Trophoblast cell (in vitro differentiated cells and primary cell): ENCODE results near the gene PLA2G4A.
A peak's percentile ranks its signal among the peaks of the same experiment; 100 is the strongest.

Experiments
- DNase-seq, 2 donors: peaks; one replicate each; pipeline ENCODE4 v3.0.0-alpha.2; 2016
- H2AFZ ChIP-seq: 2 replicates; pipeline ENCODE4 v1.6.1; 2013; ENCODE audit warnings: low read length, moderate library complexity, mild to moderate bottlenecking; ENCODE audit not compliant: insufficient read depth, poor library complexity
- H2AK5ac ChIP-seq: 2 replicates; pipeline ENCODE4 v1.6.1; 2013; ENCODE audit warnings: mild to moderate bottlenecking, low read length
- H2BK120ac ChIP-seq: 2 replicates; pipeline ENCODE4 v1.6.1; 2013; ENCODE audit warnings: low read length, mild to moderate bottlenecking, moderate library complexity; ENCODE audit not compliant: insufficient read depth, poor library complexity
- H2BK12ac ChIP-seq: 2 replicates; pipeline ENCODE4 v1.6.1; 2013; ENCODE audit warnings: mild to moderate bottlenecking, low read length, moderate library complexity
- H2BK5ac ChIP-seq: 2 replicates; pipeline ENCODE4 v1.6.1; 2013; ENCODE audit warnings: low read length, low read depth, moderate library complexity, mild to moderate bottlenecking; ENCODE audit not compliant: poor library complexity
- H3K14ac ChIP-seq: 2 replicates; pipeline ENCODE4 v1.6.1; 2013; ENCODE audit warnings: mild to moderate bottlenecking, low read length
- H3K18ac ChIP-seq: 2 replicates; pipeline ENCODE4 v1.6.1; 2013; ENCODE audit warnings: mild to moderate bottlenecking, low read length
- H3K23ac ChIP-seq: 2 replicates; pipeline ENCODE4 v1.6.1; 2013; ENCODE audit warnings: low read length
- H3K27ac ChIP-seq: 2 replicates; pipeline ENCODE4 v1.5.1; 2013; ENCODE audit warnings: low read depth, mild to moderate bottlenecking, inconsistent platforms, low read length, moderate library complexity
- H3K27me3 ChIP-seq: 2 replicates; pipeline ENCODE4 v1.6.1; 2013; ENCODE audit warnings: inconsistent platforms, mild to moderate bottlenecking, low read length, moderate library complexity; ENCODE audit not compliant: insufficient read depth
- H3K36me3 ChIP-seq, 2 experiments: 1 replicate in 1 of 2; 2 replicates in 1 of 2; pipeline ENCODE4 v1.6.1; 2013; ENCODE audit warnings: low read length in 2 of 2, mild to moderate bottlenecking in 2 of 2, moderate library complexity in 1 of 2; ENCODE audit not compliant: insufficient read depth in 2 of 2, control insufficient read depth in 1 of 2
- H3K4ac ChIP-seq: 2 replicates; pipeline ENCODE4 v1.6.1; 2013; ENCODE audit warnings: low read depth, mild to moderate bottlenecking, low read length, moderate library complexity
- H3K4me1 ChIP-seq, 2 experiments: 1 replicate in 1 of 2; 2 replicates in 1 of 2; pipeline ENCODE4 v1.6.1; 2013; ENCODE audit warnings: low read length in 2 of 2, mild to moderate bottlenecking in 2 of 2, moderate library complexity in 1 of 2; ENCODE audit not compliant: insufficient read depth in 2 of 2, control insufficient read depth in 1 of 2
- H3K4me2 ChIP-seq: 2 replicates; pipeline ENCODE4 v1.6.1; 2013; ENCODE audit warnings: inconsistent platforms, mild to moderate bottlenecking, low read length, moderate library complexity
- H3K4me3 ChIP-seq: 2 replicates; pipeline ENCODE4 v1.5.1; 2013; ENCODE audit warnings: mild to moderate bottlenecking, low read depth, low read length, inconsistent platforms
- H3K79me1 ChIP-seq: one replicate; pipeline ENCODE4 v1.6.1; 2013; ENCODE audit warnings: low read length
- H3K79me2 ChIP-seq: 2 replicates; pipeline ENCODE4 v1.6.1; 2013; ENCODE audit warnings: low read length, mild to moderate bottlenecking; ENCODE audit not compliant: control insufficient read depth, insufficient read depth, poor library complexity
- H3K9ac ChIP-seq: 2 replicates; pipeline ENCODE4 v1.6.1; 2013; ENCODE audit warnings: mild to moderate bottlenecking, low read length
- H3K9me3 ChIP-seq: 2 replicates; pipeline ENCODE4 v1.6.1; 2013; ENCODE audit warnings: low read depth, mild to moderate bottlenecking, control low read depth, inconsistent platforms, low read length; ENCODE audit not compliant: insufficient read depth
- H4K12ac ChIP-seq: 2 replicates; pipeline ENCODE4 v1.6.1; 2013; ENCODE audit warnings: low read depth, mild to moderate bottlenecking, low read length, moderate library complexity
- H4K8ac ChIP-seq: 2 replicates; pipeline ENCODE4 v1.6.1; 2013; ENCODE audit warnings: low read depth, mild to moderate bottlenecking, low read length, moderate library complexity
- H4K91ac ChIP-seq: one replicate; pipeline ENCODE4 v1.6.1; 2013; ENCODE audit warnings: low read depth, mild to moderate bottlenecking, low read length, moderate library complexity
- WGBS: extraction: QIAGEN DNeasy Blood & Tissue Kit; methylation state at CpG from one replicate; pipeline ENCODE4 v1.1.7; 2013; ENCODE audit warnings: missing lambda C conversion rate; ENCODE audit not compliant: insufficient read length, insufficient coverage; ENCODE audit errors: extremely low coverage; 5-methylcytosine and 5-hydroxymethylcytosine counted together

The PLA2G4A gene

GRCh38 chr1:186783193-186783592 is 45.6 kb upstream of the PLA2G4A start:
- Histone ChIP-seq H2AFZ (no peak overlapping the region), H3K4me2 (no peak overlapping the region), H4K8ac (no peak overlapping the region), H3K79me1 (peaks cover 2% of the 10 kb centered on the region), H3K79me2 (no peaks in the 10 kb centered on the region), H4K12ac (no peak overlapping the region), H3K9me3 (no peaks in the 10 kb centered on the region), H2AK5ac (no peak overlapping the region), H4K91ac (no peak overlapping the region), H3K23ac (no peak overlapping the region), H3K36me3 (no peaks in the 10 kb centered on the region), H3K14ac (no peak overlapping the region), H2BK12ac (no peak overlapping the region), H3K27ac (no peak overlapping the region), H3K4me3 (no peak overlapping the region), H3K18ac (no peak overlapping the region), H3K4ac (no peak overlapping the region), H3K4me1 (no peaks in the 10 kb centered on the region), H2BK5ac (no peak overlapping the region), H2BK120ac (no peak overlapping the region), H3K9ac (no peak overlapping the region), H3K27me3 (no peaks in the 10 kb centered on the region)
- WGBS = no CpG with 5 or more reads among the region's 3 CpGs
- no peak for DNase-seq

GRCh38 chr1:186785503-186785902 is 43.2 kb upstream of the PLA2G4A start:
- Histone ChIP-seq H3K79me2 (no peaks in the 10 kb centered on the region), H3K18ac (no peak overlapping the region), H3K4ac (no peak overlapping the region), H3K9me3 (no peaks in the 10 kb centered on the region), H3K4me1 (no peaks in the 10 kb centered on the region), H2AFZ (no peak overlapping the region), H3K27ac (no peak overlapping the region), H2BK120ac (no peak overlapping the region), H3K79me1 (peaks cover 2% of the 10 kb centered on the region), H3K9ac (no peak overlapping the region), H2BK5ac (no peak overlapping the region), H3K14ac (no peak overlapping the region), H4K91ac (no peak overlapping the region), H2BK12ac (no peak overlapping the region), H3K4me2 (no peak overlapping the region), H4K12ac (no peak overlapping the region), H3K23ac (no peak overlapping the region), H2AK5ac (no peak overlapping the region), H4K8ac (no peak overlapping the region), H3K36me3 (no peaks in the 10 kb centered on the region), H3K4me3 (no peak overlapping the region), H3K27me3 (no peaks in the 10 kb centered on the region)
- no CpG with 5 or more reads among the region's 2 CpGs for WGBS
- no peak for DNase-seq

DNA sequence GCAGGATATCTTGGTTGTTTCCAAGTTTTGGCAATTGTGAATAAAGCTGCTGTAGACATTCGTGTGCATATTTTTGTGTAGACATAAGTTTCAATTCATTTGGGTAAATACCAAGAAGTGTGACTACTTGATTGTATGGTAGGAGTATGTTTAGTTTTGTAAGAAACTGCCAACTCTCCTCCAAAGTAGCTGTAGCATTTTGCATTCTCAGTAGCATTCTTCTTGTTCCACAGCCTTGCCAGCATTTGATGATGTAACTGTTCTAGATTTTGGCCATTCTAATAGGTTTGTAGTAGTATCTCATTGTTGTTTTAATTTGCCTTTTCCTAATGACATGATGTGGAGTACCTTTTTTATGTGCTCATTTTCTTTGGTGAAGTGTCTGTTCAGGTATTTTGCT is 38.6 kb upstream of the PLA2G4A start:
- H2AK5ac ChIP-seq = no peak overlapping the region
- no peaks in the 10 kb centered on the region for H3K36me3 ChIP-seq
- H2BK120ac ChIP-seq = no peak overlapping the region
- H3K4me3 ChIP-seq = no peak overlapping the region
- no peak overlapping the region for H4K91ac ChIP-seq
- WGBS = no CpG with 5 or more reads among the region's 1 CpG
- H3K79me1 ChIP-seq = no peaks in the 10 kb centered on the region
- DNase-seq = peak in 1 of 2 donors; percentile 3
- no peak overlapping the region for H3K4ac ChIP-seq
- no peak overlapping the region for H2AFZ ChIP-seq
- H3K79me2 ChIP-seq = no peaks in the 10 kb centered on the region
- no peak overlapping the region for H3K14ac ChIP-seq
- no peak overlapping the region for H3K4me2 ChIP-seq
- no peak overlapping the region for H3K23ac ChIP-seq
- H3K4me1 ChIP-seq = no peaks in the 10 kb centered on the region
- no peaks in the 10 kb centered on the region for H3K27me3 ChIP-seq
- H3K9me3 ChIP-seq = no peaks in the 10 kb centered on the region
- H2BK12ac ChIP-seq = no peak overlapping the region
- H4K12ac ChIP-seq = no peak overlapping the region
- no peak overlapping the region for H2BK5ac ChIP-seq
- H3K9ac ChIP-seq = no peak overlapping the region
- H3K27ac ChIP-seq = no peak overlapping the region
- H3K18ac ChIP-seq = no peak overlapping the region
- no peak overlapping the region for H4K8ac ChIP-seq

GRCh38 chr1:186792870-186793581 is 35.7 kb upstream of the PLA2G4A start:
- no peaks in the 10 kb centered on the region for H3K27me3 ChIP-seq
- no peak overlapping the region for H4K12ac ChIP-seq
- no peak overlapping the region for H3K4me3 ChIP-seq
- no peaks in the 10 kb centered on the region for H3K79me2 ChIP-seq
- H4K8ac ChIP-seq = no peak overlapping the region
- WGBS = no CpG with 5 or more reads among the region's 7 CpGs
- no peak overlapping the region for H4K91ac ChIP-seq
- no peak overlapping the region for H2AFZ ChIP-seq
- H3K4me1 ChIP-seq = no peaks in the 10 kb centered on the region
- H3K79me1 ChIP-seq = no peaks in the 10 kb centered on the region
- H3K9me3 ChIP-seq = no peaks in the 10 kb centered on the region
- H3K4ac ChIP-seq = no peak overlapping the region
- H2AK5ac ChIP-seq = no peak overlapping the region
- H2BK5ac ChIP-seq = no peak overlapping the region
- no peak overlapping the region for H2BK12ac ChIP-seq
- no peak for DNase-seq
- H3K23ac ChIP-seq = no peak overlapping the region
- H3K9ac ChIP-seq = no peak overlapping the region
- no peak overlapping the region for H3K14ac ChIP-seq
- no peak overlapping the region for H3K27ac ChIP-seq
- H2BK120ac ChIP-seq = no peak overlapping the region
- no peak overlapping the region for H3K18ac ChIP-seq
- no peaks in the 10 kb centered on the region for H3K36me3 ChIP-seq
- no peak overlapping the region for H3K4me2 ChIP-seq
